ENCODE data around the gene PRPF4. TPM values are rescaled to one million over a fixed set of nuclear protein-coding genes. Genes with fewer than 3 reads are reported as not detected.

PRPF4 gene
- total and polyA plus RNA-seq, 11 donors = 5.1 to 24.6 (median 13.8) TPM

DNA sequence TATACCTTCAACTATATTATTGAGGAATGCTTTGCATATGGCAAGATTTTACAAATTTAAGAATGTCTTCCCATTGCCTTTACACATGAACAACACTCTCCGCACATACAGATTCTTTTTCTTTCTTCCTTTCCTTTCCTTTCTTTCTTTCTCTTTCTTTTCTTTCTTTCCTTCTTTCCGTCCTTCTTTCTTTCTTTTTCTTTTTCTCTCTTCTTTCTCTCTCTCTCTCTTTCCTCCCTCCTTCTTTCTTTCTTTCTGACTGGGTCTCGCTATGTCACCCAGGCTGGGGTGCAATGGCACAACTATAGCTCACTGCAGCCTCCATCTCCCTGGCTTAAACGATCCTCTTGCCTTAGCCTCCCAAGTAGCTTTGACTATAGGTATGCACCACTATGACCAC is 50.8 kb downstream of the PRPF4 start:
- ATAC-seq (no peak), DNase-seq (no peak)
- Histone ChIP-seq H3K36me3 (peaks cover 0 to 19% (median under 1%) of the 10 kb centered on the region in 9 donors), H3K27ac (no peak overlapping the region), H3K4me3 (no peak overlapping the region), H3K4me1 (peaks cover 0 to 14% (median 0%) of the 10 kb centered on the region in 12 donors), H3K9me3 (no peaks in the 10 kb centered on the region), H3K27me3 (no peaks in the 10 kb centered on the region)
- 95 to 97% (median 96%) methylated on average over 4 of the region's 4 CpGs for WGBS, 4 donors
- TF ChIP-seq CTCF (IDR thresholded peaks at IDR 0.05) (no peak), POLR2A (IDR thresholded peaks at IDR 0.05) (no peak)
- intact Hi-C loops (cut with DNase I) = no loop called here

- intact Hi-C loops (cut with DNase I) = no loop called here
- H3K27ac ChIP-seq = peak overlapping the region in 9 of 12 donors; percentile 8 to 65 (median 49)
- peaks cover 0 to 14% (median 0%) of the 10 kb centered on the region in 12 donors for H3K4me1 ChIP-seq
- no peaks in the 10 kb centered on the region for H3K9me3 ChIP-seq
- peaks cover 0 to 18% (median 0%) of the 10 kb centered on the region in 9 donors for H3K36me3 ChIP-seq
- peak; percentile 89 to 94 (median 92) for ATAC-seq
- no peaks in the 10 kb centered on the region for H3K27me3 ChIP-seq
- WGBS, 4 donors = 75 to 88% (median 83%) methylated on average over 3 of the region's 3 CpGs
- DNase-seq = no peak
- no peak overlapping the region for H3K4me3 ChIP-seq
- TF ChIP-seq CTCF (IDR thresholded peaks at IDR 0.05) (no peak), POLR2A (IDR thresholded peaks at IDR 0.05) (no peak)
Measured at GRCh38 chr9:113328045-113328782, 52.8 kb downstream of the PRPF4 start.

- no peak for TF ChIP-seq CTCF (IDR thresholded peaks at IDR 0.05)
- no peak for TF ChIP-seq POLR2A (IDR thresholded peaks at IDR 0.05)
- DNase-seq (no peak), ATAC-seq (no peak)
- Histone ChIP-seq H3K27me3 (no peaks in the 10 kb centered on the region), H3K4me3 (no peak overlapping the region), H3K9me3 (no peaks in the 10 kb centered on the region), H3K36me3 (peaks cover 0 to 18% (median 0%) of the 10 kb centered on the region in 9 donors), H3K4me1 (peaks cover 0 to 14% (median 0%) of the 10 kb centered on the region in 12 donors), H3K27ac (no peak overlapping the region)
- intact Hi-C loops (cut with DNase I) = no loop called here
- 51 to 80% (median 61%) methylated on average over 4 of the region's 4 CpGs for WGBS, 4 donors
Measured at GRCh38 chr9:113331780-113332179, 56.3 kb downstream of the PRPF4 start.

- Histone ChIP-seq H3K27me3 (no peaks in the 10 kb centered on the region), H3K4me3 (no peak overlapping the region), H3K4me1 (peaks cover 0 to 14% (median 8%) of the 10 kb centered on the region in 12 donors), H3K27ac (no peak overlapping the region), H3K36me3 (no peaks in the 10 kb centered on the region), H3K9me3 (no peaks in the 10 kb centered on the region)
- no peak for ATAC-seq
- no peak for DNase-seq
- intact Hi-C loops (cut with DNase I) = no loop called here
- WGBS, 4 donors = 89 to 100% (median 95%) methylated on average over 2 of the region's 2 CpGs
- TF ChIP-seq CTCF (IDR thresholded peaks at IDR 0.05) (no peak), POLR2A (IDR thresholded peaks at IDR 0.05) (no peak)
Measured at GRCh38 chr9:113337714-113338113, 62.3 kb downstream of the PRPF4 start.
